Anterior cingulate cortex (tissue), 58 donors: ENCODE results near the gene YDJC.
"Not testable (repeated sequence)": the region's sequence is repeated elsewhere in the genome, so short reads cannot be mapped to it uniquely, and the experiment has no call there.

Experiments used
- DNase-seq, 58 donors: peaks; one replicate each; lab custom pipeline; 2025; lab: John Stamatoyannopoulos, UW

Gene YDJC

GRCh38 chr22:21613553-21614233 is 16.1 kb downstream of the YDJC start:
- no peak for DNase-seq

- DNase-seq: no peak
These were observed 17.0 kb downstream of the YDJC start for GRCh38 chr22:21612858-21613257.

GRCh38 chr22:21611210-21611977 is 18.4 kb downstream of the YDJC start:
- DNase-seq: no peak

GRCh38 chr22:21609556-21610157 is 20.2 kb downstream of the YDJC start:
- not testable (repeated sequence) for DNase-seq

GRCh38 chr22:21606775-21607174 is 23.0 kb downstream of the YDJC start:
- DNase-seq: no peak

GRCh38 chr22:21605887-21606564 is 23.8 kb downstream of the YDJC start:
- DNase-seq: no peak

- DNase-seq: no peak
These were observed 25.8 kb downstream of the YDJC start for GRCh38 chr22:21603973-21604372.

- DNase-seq: no peak
These were observed 27.2 kb downstream of the YDJC start for GRCh38 chr22:21602579-21602978.

- DNase-seq: no peak
These were observed 30.5 kb downstream of the YDJC start for GRCh38 chr22:21599053-21599893.

- DNase-seq: no peak
These were observed 31.5 kb downstream of the YDJC start for GRCh38 chr22:21598302-21598701.

GRCh38 chr22:21596356-21597135 is 33.3 kb downstream of the YDJC start:
- not testable (repeated sequence) for DNase-seq

- DNase-seq: peak in 22 of 58 donors; percentile 2 to 49 (median 16)
These were observed 34.9 kb downstream of the YDJC start for GRCh38 chr22:21594865-21595452.

- DNase-seq: peak in 12 of 58 donors; percentile 4 to 30 (median 9)
These were observed 36.2 kb downstream of the YDJC start for GRCh38 chr22:21593406-21594232.

- DNase-seq: no peak
These were observed 37.4 kb downstream of the YDJC start for GRCh38 chr22:21592422-21592821.

GRCh38 chr22:21591695-21592094 is 38.1 kb downstream of the YDJC start:
- DNase-seq: no peak

GRCh38 chr22:21590809-21591641 is 38.8 kb downstream of the YDJC start:
- DNase-seq: peak in 29 of 58 donors; percentile 6 to 78 (median 25)

GRCh38 chr22:21589396-21589795 is 40.4 kb downstream of the YDJC start:
- no peak for DNase-seq
